Measurements from ENCODE around the gene DNAL1.

The DNAL1 gene

DNA sequence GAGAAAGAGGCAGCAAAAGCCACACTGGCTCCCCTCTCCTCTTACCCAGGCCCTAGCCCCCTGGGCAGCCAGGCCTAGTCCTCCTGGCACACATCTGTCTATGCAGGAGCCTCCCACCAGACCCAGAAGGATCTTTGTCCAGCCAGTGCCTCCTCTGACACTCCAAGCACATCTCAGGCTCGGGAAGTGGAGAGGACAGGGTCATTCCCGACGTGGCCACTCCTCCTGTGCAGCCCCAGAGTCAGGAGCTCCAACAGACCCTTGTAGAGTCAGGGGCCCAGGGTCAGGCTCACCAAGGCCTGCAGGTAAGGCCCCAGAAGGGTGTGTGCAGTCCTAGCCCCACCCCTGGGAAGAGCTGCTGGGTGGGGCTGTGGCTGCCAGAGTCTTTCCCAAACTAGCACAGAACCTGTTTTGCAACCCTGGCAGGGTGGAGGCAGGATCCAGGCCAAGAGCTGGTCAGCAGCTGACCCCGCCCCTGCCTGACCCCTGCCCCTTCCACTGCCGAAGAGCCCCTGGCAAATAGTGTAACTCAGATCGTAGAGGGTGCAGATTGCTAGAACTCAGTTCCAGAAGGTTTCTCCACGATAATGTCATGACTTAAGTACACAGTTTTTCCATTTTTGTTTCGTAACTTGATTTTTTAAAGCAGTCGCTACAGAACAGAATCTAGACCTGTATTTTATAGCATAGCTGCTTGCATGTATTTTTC lies 96.0 kb downstream of the DNAL1 start:
- Histone ChIP-seq H3K4me3 (ENCODE audit: low read depth in 1 of 2, low read length in 2 of 2) (peak overlapping the region in 1 of 2 donors; percentile 63), H3K27ac (ENCODE audit: low read depth, low read length) (peak overlapping the region; percentile 95), H3K27me3 (ENCODE audit: control insufficient read depth in 1 of 2, insufficient read depth in 2 of 2, low read length in 2 of 2) (no peaks in the 10 kb centered on the region), H3K9ac (ENCODE audit: low read length) (peak overlapping the region; percentile 47), H3K9me3 (ENCODE audit: low read length) (no peaks in the 10 kb centered on the region), H3K36me3 (ENCODE audit: insufficient read depth, low read length) (peaks cover 22% of the 10 kb centered on the region), H3K4me1 (ENCODE audit: insufficient read depth, low read length) (peaks cover 72% of the 10 kb centered on the region)

DNA sequence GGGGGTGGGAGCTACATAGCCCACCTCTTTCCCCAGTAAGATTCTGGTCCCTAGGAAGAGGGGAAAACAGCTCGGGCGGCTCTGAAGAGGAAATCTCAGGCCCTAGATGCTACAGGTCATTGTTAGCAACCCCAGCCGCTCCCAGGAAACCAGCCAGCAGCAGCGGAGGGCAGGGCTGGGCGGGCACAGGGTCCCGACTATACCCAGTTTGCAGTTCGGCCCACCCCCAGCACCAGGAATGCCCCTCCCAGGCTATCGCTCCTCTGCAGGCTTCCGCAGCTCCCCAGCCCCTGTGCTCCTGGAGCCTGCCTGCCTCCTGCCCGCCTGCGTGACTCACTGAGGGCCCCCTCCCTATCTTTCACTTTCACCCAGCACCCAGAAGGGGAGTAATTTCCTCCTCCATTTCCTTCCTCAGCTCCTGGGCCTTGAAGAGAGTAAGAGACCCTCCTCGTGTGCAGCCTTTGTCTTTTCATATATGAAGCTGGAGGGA lies 96.6 kb downstream of the DNAL1 start:
- H3K4me1 ChIP-seq (ENCODE audit: insufficient read depth, low read length): peaks cover 78% of the 10 kb centered on the region
- peaks cover 21% of the 10 kb centered on the region for H3K36me3 ChIP-seq (ENCODE audit: insufficient read depth, low read length)
- peak overlapping the region; percentile 47 for H3K9ac ChIP-seq (ENCODE audit: low read length)

DNA sequence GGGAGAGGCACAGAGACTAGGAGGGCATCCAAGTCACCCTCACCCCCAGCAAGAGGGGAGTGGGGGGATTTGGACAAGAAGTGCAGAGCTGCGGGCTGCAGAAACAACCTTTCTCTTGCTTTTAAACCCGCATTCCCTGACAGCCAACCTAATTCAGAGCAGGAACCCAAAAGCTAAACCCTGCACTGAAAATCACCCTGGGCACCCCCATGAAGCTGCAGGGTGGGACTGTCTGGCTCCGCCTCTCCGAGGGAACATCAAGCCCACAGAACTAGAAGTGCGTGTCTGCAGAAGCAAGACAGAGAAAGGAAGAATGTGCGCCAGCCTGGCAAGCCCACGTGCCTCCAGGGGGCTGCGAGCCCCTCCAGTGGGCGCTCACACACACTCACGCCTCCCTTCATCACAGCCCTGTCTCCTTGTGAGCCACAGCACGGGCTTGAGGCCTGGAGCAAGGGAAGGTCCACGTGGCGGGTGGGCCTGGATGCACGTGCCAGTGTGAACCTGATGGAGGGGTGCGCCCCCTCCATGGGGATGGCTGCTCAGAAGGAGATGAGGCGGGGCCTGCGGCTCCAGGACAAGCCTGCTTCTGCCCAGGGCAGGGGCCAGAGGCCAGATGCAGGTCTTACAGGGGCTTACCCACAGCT lies 97.2 kb downstream of the DNAL1 start:
- H3K4me1 ChIP-seq (ENCODE audit: insufficient read depth, low read length): peaks cover 84% of the 10 kb centered on the region

More for the DNA sequence above, 96.6 kb downstream of the DNAL1 start:
- Histone ChIP-seq H3K9me3 (ENCODE audit: low read length) (no peaks in the 10 kb centered on the region), H3K27ac (ENCODE audit: low read depth, low read length) (peak overlapping the region; percentile 95), H3K4me3 (ENCODE audit: low read depth in 1 of 2, low read length in 2 of 2) (peak overlapping the region in 1 of 2 donors; percentile 63), H3K27me3 (ENCODE audit: control insufficient read depth in 1 of 2, insufficient read depth in 2 of 2, low read length in 2 of 2) (no peaks in the 10 kb centered on the region)

DNA sequence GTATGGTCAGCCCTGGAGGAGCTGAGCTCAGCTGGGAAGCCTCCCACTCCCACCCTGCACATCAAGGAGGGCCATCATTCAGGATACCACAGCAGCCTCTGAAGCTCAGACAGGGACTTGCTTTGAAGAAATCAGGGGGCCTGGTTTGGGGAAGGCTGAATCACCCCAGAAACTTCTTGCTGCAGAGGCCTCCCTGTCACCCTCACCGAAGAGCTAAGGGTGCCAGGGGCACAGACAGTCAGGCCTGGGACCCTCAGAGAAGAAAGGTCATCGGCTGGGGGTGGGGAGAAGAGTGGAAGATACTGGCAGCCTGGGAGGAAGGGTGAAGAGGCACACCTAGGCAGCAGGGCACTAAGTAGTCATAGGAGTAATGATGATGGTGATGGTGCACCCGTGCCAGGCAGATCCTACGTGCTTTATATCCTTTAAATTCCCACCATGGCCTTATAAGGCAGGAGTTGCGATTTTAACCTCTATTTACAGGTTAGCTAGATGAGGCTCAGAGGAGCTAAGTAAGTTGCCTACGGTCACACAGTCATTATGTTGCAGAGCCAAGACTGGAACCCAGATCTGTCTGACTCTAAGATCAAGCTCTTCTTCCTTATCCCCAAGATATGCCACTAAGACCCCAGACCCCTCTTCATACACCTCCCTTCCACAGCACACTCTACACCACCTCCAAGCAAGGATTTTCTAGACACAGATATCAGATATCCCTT lies 97.9 kb downstream of the DNAL1 start:
- Histone ChIP-seq H3K9ac (ENCODE audit: low read length) (peak overlapping the region; percentile 29), H3K27ac (ENCODE audit: low read depth, low read length) (peak overlapping the region; percentile 95), H3K4me3 (ENCODE audit: low read depth in 1 of 2, low read length in 2 of 2) (peak overlapping the region in 1 of 2 donors; percentile 63), H3K4me1 (ENCODE audit: insufficient read depth, low read length) (peaks cover 91% of the 10 kb centered on the region), H3K27me3 (ENCODE audit: control insufficient read depth in 1 of 2, insufficient read depth in 2 of 2, low read length in 2 of 2) (no peaks in the 10 kb centered on the region), H3K9me3 (ENCODE audit: low read length) (no peaks in the 10 kb centered on the region), H3K36me3 (ENCODE audit: insufficient read depth, low read length) (peaks cover 12% of the 10 kb centered on the region)

More for the DNA sequence above, 97.2 kb downstream of the DNAL1 start:
- Histone ChIP-seq H3K36me3 (ENCODE audit: insufficient read depth, low read length) (peaks cover 15% of the 10 kb centered on the region), H3K27ac (ENCODE audit: low read depth, low read length) (peak overlapping the region; percentile 95), H3K9ac (ENCODE audit: low read length) (peak overlapping the region; percentile 29), H3K27me3 (ENCODE audit: control insufficient read depth in 1 of 2, insufficient read depth in 2 of 2, low read length in 2 of 2) (no peaks in the 10 kb centered on the region), H3K9me3 (ENCODE audit: low read length) (no peaks in the 10 kb centered on the region), H3K4me3 (ENCODE audit: low read depth in 1 of 2, low read length in 2 of 2) (peak overlapping the region in 1 of 2 donors; percentile 63)

- no peak overlapping the region for H3K9ac ChIP-seq (ENCODE audit: low read length)
- peaks cover 97% of the 10 kb centered on the region for H3K4me1 ChIP-seq (ENCODE audit: insufficient read depth, low read length)
- H3K27me3 ChIP-seq (ENCODE audit: control insufficient read depth in 1 of 2, insufficient read depth in 2 of 2, low read length in 2 of 2): no peaks in the 10 kb centered on the region
- peaks cover 12% of the 10 kb centered on the region for H3K36me3 ChIP-seq (ENCODE audit: insufficient read depth, low read length)
- H3K9me3 ChIP-seq (ENCODE audit: low read length): no peaks in the 10 kb centered on the region
- no peak overlapping the region for H3K4me3 ChIP-seq (ENCODE audit: low read depth in 1 of 2, low read length in 2 of 2)
- peak overlapping the region; percentile 95 for H3K27ac ChIP-seq (ENCODE audit: low read depth, low read length)
These were observed 98.7 kb downstream of the DNAL1 start for GRCh38 chr14:73743431-73743931.

DNA sequence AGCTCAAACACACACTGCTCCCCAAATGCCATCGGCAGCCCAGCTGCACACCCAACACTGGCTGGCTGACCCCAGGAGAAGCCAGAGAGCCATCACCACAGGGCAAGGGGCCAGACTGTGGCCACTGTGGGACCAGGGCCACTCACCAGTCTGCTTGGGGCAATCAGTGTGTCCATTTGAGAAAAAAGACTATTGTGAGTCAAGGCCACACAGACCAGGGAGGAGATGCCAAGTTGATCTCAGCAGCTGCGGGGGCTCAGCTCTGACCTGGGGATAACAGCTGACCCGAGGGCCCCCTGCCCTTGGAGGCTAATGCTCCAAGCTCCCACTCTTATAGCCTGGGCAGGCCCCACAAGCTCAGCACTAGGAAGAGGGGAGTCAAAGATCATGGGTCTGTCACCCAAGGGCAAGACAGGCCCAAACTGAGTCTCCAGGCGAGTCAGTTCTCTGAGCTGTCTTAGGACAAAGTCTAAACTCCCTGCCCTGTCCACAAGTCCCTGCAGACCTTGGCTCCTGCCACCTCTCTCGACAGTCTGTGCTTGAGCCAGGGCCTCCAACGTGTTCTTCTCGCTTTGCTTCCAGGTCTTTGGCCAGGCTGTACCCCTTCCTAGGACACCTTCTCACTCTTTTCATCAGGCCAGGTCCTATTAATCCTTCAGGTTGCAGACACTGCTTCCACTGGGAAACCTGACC lies 99.5 kb downstream of the DNAL1 start:
- H3K27ac ChIP-seq (ENCODE audit: low read depth, low read length): peak overlapping the region; percentile 95
- H3K4me1 ChIP-seq (ENCODE audit: insufficient read depth, low read length): peaks cover 99% of the 10 kb centered on the region
- peaks cover 8% of the 10 kb centered on the region for H3K36me3 ChIP-seq (ENCODE audit: insufficient read depth, low read length)
- no peak overlapping the region for H3K4me3 ChIP-seq (ENCODE audit: low read depth in 1 of 2, low read length in 2 of 2)
- H3K9me3 ChIP-seq (ENCODE audit: low read length): no peaks in the 10 kb centered on the region
- H3K27me3 ChIP-seq (ENCODE audit: control insufficient read depth in 1 of 2, insufficient read depth in 2 of 2, low read length in 2 of 2): no peaks in the 10 kb centered on the region
- no peak overlapping the region for H3K9ac ChIP-seq (ENCODE audit: low read length)

GRCh38 chr14:73744874-73745529 lies 100.2 kb downstream of the DNAL1 start:
- Histone ChIP-seq H3K27me3 (ENCODE audit: control insufficient read depth in 1 of 2, insufficient read depth in 2 of 2, low read length in 2 of 2) (no peaks in the 10 kb centered on the region), H3K36me3 (ENCODE audit: insufficient read depth, low read length) (peaks cover 1% of the 10 kb centered on the region), H3K4me1 (ENCODE audit: insufficient read depth, low read length) (peaks cover 98% of the 10 kb centered on the region), H3K27ac (ENCODE audit: low read depth, low read length) (peak overlapping the region; percentile 95), H3K9ac (ENCODE audit: low read length) (no peak overlapping the region), H3K9me3 (ENCODE audit: low read length) (no peaks in the 10 kb centered on the region), H3K4me3 (ENCODE audit: low read depth in 1 of 2, low read length in 2 of 2) (no peak overlapping the region)

DNA sequence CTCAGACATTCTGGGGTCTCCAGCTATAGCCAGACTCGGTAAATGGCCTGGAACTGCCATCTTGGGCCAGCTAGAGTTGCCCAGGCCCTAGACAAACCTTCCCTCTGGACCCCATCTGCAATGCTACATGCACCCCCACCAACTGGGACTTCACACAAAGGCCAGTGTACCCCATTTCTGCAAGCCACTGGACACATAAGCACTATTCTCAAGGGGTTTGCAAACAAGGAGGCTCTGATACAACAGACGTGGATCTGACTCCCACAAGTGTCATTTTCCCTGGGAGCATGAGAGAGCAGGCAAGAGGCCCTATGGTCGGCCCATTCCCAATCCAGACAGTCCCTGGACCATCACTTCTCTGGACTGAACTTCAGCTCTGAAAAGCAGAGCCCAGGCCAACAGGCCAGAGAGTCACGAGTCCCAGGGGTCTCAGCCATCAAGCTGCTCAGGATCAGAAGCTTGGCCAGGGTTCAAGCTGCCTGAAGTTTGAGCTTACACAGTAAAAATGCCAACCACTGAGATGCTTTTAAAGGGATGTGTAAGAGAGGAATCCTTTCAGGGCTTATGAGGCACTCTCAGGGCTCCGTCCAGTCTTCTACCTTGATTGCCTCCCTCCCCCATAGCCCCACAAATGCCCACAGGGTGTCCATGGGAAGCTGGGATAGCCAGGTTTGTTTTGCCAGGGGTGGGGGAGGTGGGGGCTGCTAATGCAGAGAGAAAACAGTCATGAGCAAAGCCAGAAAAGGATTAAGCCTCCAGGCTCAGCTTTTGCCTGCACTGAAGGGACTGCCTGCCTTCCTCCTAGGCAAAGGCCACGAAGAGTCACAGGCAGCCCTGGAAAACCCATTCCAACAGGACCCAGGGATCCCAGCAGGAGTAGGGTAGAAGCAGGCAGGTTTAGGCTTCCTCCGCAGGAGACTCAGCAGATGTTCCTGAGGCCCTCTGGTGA lies 101.1 kb downstream of the DNAL1 start:
- peaks cover 98% of the 10 kb centered on the region for H3K4me1 ChIP-seq (ENCODE audit: insufficient read depth, low read length)
- H3K4me3 ChIP-seq (ENCODE audit: low read depth in 1 of 2, low read length in 2 of 2): peak overlapping the region in 1 of 2 donors; percentile 28
- H3K9me3 ChIP-seq (ENCODE audit: low read length): no peaks in the 10 kb centered on the region
- H3K27me3 ChIP-seq (ENCODE audit: control insufficient read depth in 1 of 2, insufficient read depth in 2 of 2, low read length in 2 of 2): no peaks in the 10 kb centered on the region
- H3K9ac ChIP-seq (ENCODE audit: low read length): peak overlapping the region; percentile 9
- peak overlapping the region; percentile 95 for H3K27ac ChIP-seq (ENCODE audit: low read depth, low read length)
- H3K36me3 ChIP-seq (ENCODE audit: insufficient read depth, low read length): no peaks in the 10 kb centered on the region

DNA sequence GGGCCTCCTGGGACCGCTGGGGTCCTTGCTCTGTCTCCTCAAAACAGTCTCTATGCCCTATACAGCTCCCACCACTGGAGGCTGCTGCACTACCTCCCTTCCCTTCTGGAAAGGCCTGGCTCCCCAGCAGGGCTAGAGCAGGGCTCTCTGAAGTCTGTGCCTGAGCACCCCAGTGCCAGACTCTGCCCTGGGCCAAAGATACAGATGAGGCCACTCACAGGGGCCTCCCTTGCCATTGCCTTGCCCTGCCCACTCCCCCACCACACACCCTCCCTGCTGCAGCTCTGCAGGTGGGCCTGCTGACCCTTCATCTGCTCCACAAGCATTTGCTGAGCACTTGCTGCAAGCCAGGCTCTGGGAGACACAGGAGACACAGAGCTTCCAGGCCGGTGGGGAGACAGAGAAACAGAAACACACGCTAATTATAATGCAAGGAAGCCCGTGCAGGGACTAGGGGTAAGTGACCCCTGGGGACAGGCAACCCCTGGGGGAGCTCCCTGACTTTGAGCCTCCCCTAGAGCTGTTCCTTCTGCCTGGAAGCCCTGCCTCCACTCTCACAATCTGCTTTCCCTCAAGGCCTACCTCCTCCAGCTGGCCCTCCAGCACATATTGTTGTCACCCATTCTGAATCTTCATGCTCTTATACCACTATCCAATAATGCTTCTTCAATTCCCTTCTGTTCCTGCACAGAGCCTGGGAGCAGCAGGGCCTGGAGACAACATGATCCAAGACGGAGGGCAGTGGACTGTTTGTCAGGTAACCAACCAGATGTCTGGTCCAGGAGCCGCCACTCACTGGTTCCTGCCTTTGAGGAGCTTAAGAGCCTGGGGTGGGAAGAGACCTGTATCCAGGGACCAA lies 102.0 kb downstream of the DNAL1 start:
- Histone ChIP-seq H3K4me3 (ENCODE audit: low read depth in 1 of 2, low read length in 2 of 2) (peak overlapping the region in 1 of 2 donors; percentile 28), H3K4me1 (ENCODE audit: insufficient read depth, low read length) (peaks cover 98% of the 10 kb centered on the region), H3K27ac (ENCODE audit: low read depth, low read length) (peak overlapping the region; percentile 95), H3K9me3 (ENCODE audit: low read length) (no peaks in the 10 kb centered on the region), H3K27me3 (ENCODE audit: control insufficient read depth in 1 of 2, insufficient read depth in 2 of 2, low read length in 2 of 2) (no peaks in the 10 kb centered on the region), H3K9ac (ENCODE audit: low read length) (peak overlapping the region; percentile 9), H3K36me3 (ENCODE audit: insufficient read depth, low read length) (no peaks in the 10 kb centered on the region)

All from muscle layer of colon (tissue), 2 donors.